Nephron progenitor cell (in vitro differentiated cells): ENCODE data around the gene FAM47A.

Experiments used
- DNase-seq: peaks from one replicate; pipeline ENCODE4 v3.0.0; 2021
- H3K27ac Mint-ChIP-seq: 2 replicates; pipeline ENCODE4 v1.8.0; 2021; ENCODE audit warnings: mild to moderate bottlenecking, moderate library complexity, mixed read lengths
- H3K27me3 Mint-ChIP-seq: 2 replicates; pipeline ENCODE4 v1.8.0; 2021; ENCODE audit warnings: mild to moderate bottlenecking, low read depth, mixed read lengths; ENCODE audit not compliant: poor library complexity
- H3K36me3 Mint-ChIP-seq: 2 replicates; pipeline ENCODE4 v1.8.0; 2021; ENCODE audit warnings: low read depth, mixed read lengths
- H3K4me1 Mint-ChIP-seq: 2 replicates; pipeline ENCODE4 v1.8.0; 2021; ENCODE audit warnings: mixed read lengths
- H3K4me3 Mint-ChIP-seq: 2 replicates; pipeline ENCODE4 v1.8.0; 2021; ENCODE audit warnings: mild to moderate bottlenecking, moderate library complexity, mixed read lengths
- H3K9me3 Mint-ChIP-seq: 2 replicates; pipeline ENCODE4 v1.8.0; 2021; ENCODE audit warnings: mild to moderate bottlenecking, moderate library complexity, mixed read lengths
- CTCF ChIP-seq: fragments of 200-600 bp; sonication (generic); IDR thresholded peaks from 2 replicates; pipeline ENCODE4 v1.5.0; 2021; ENCODE audit warnings: antibody characterized with exemption

The FAM47A gene

DNA sequence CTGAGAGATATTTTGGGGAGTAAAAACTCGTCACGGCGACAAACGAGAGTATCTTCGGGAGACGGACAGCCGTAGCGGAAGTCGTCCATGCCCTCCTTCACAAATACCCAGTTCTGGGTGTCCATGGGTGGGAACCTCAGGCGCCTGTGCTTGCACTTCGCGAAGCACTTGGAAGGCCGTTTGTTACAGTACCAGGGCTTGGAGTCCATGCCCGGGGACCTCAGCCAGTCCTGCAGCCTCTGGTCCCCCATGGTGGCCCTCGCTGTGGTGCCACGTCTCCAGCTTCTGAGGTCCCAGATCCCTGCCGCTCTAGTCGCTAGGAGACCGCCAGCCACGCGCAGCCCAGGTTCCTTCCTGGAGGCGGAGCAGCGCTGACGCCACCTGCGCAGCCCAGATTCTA lies at the start of gene FAM47A:
FAM47A (minus strand) TSS at position 287 of the 400 bp plus-strand sequence; CDS start at position 251, 36 bp downstream.
- H3K4me1 Mint-ChIP-seq: no peaks in the 10 kb centered on the region
- DNase-seq: no peak
- H3K9me3 Mint-ChIP-seq: peaks cover 22% of the 10 kb centered on the region
- no peaks in the 10 kb centered on the region for H3K27me3 Mint-ChIP-seq
- no peak for TF ChIP-seq CTCF
- H3K27ac Mint-ChIP-seq: no peak within 1 kb of the TSS
- no peaks in the 10 kb centered on the region for H3K36me3 Mint-ChIP-seq
- H3K4me3 Mint-ChIP-seq: no peak within 1 kb of the TSS

GRCh38 chrX:34147345-34147744 lies 15.2 kb upstream of the FAM47A start:
- peaks cover 4% of the 10 kb centered on the region for H3K9me3 Mint-ChIP-seq
- no peak overlapping the region for H3K27ac Mint-ChIP-seq
- H3K4me3 Mint-ChIP-seq: no peak overlapping the region
- no peaks in the 10 kb centered on the region for H3K36me3 Mint-ChIP-seq
- no peak for DNase-seq
- TF ChIP-seq CTCF: no peak
- no peaks in the 10 kb centered on the region for H3K27me3 Mint-ChIP-seq
- no peaks in the 10 kb centered on the region for H3K4me1 Mint-ChIP-seq

DNA sequence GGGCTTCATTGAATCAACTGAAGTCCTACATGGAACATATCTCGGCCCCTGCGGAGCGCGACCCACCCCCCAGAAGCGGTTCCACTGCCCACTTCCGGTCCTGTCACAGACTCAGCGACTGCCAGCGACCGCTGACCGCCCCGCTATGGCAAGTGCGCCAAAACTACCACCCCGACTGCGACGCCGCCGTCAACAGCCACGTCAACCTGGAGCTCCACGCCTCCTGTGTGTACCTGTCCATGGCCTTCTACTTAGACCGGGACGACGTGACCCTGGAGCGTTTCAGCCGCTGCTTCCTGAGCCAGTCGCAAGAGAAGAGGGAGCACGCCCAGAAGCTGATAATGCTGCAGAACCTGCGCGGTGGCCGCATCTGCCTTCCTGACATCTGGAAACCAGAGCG lies 14.8 kb upstream of the FAM47A start:
- Mint-ChIP-seq H3K4me3 (no peak overlapping the region), H3K9me3 (peaks cover 4% of the 10 kb centered on the region), H3K27me3 (no peaks in the 10 kb centered on the region), H3K27ac (no peak overlapping the region), H3K36me3 (no peaks in the 10 kb centered on the region), H3K4me1 (no peaks in the 10 kb centered on the region)
- TF ChIP-seq CTCF: no peak
- no peak for DNase-seq

DNA sequence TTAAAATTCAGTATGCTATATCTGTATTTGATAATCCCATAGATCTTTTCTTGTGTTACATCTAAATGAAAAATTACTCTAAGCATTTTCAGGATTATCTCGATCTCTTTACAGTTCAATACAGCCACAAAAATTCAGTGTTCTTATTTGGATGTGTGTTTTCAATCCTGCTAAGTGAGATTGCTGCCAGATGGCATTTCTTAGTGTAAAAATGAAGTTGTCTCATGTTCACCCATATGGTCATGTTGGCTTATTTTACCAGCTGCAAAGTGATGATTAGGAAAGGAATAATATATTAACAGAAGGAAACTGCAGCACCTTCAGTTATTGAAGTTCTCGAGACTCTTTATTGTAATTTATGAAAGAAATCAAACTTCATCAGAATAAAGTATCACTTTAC lies 12.1 kb upstream of the FAM47A start:
- Mint-ChIP-seq H3K27me3 (no peaks in the 10 kb centered on the region), H3K4me3 (no peak overlapping the region), H3K9me3 (peaks cover 4% of the 10 kb centered on the region)

DNA sequence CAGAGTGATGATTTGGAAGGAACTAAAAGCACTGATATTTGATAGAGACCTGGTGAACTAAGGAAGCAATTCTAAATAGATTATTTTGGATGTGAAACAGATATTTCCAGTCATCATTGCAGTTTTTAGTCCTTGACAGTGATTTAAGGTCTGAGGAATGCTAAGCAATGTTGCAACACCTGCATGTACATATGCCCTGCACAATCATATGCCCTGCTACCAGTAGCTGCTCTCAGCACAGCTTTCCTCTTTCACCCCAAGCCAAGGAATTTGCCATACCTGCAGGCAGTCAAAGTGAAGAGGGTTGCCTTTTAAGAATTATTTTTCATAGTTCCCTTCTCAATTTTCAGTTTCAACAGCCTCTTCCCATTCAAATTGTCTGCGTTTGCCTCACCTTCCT lies 8.7 kb upstream of the FAM47A start:
- Mint-ChIP-seq H3K27ac (no peak overlapping the region), H3K4me1 (peaks cover 4% of the 10 kb centered on the region), H3K4me3 (no peak overlapping the region), H3K36me3 (no peaks in the 10 kb centered on the region), H3K27me3 (no peaks in the 10 kb centered on the region), H3K9me3 (no peaks in the 10 kb centered on the region)
- DNase-seq: no peak
- no peak for TF ChIP-seq CTCF

More for the DNA sequence above, 12.1 kb upstream of the FAM47A start:
- Mint-ChIP-seq H3K36me3 (no peaks in the 10 kb centered on the region), H3K27ac (no peak overlapping the region), H3K4me1 (no peaks in the 10 kb centered on the region)
- TF ChIP-seq CTCF: no peak
- DNase-seq: no peak

- no peak for TF ChIP-seq CTCF
- Mint-ChIP-seq H3K9me3 (peaks cover 22% of the 10 kb centered on the region), H3K36me3 (no peaks in the 10 kb centered on the region), H3K27me3 (no peaks in the 10 kb centered on the region), H3K27ac (no peak overlapping the region), H3K4me1 (no peaks in the 10 kb centered on the region), H3K4me3 (no peak overlapping the region)
- no peak for DNase-seq
These were observed 952 bp downstream of the FAM47A start for GRCh38 chrX:34130980-34131744.
